Ishikawa (cell line): ENCODE results near the gene SIRT5.

Experiments
- CEBPB ChIP-seq: IDR thresholded peaks from 2 replicates; pipeline ENCODE4 v1.6.1; 2012
- CREB1 ChIP-seq: IDR thresholded peaks from 2 replicates; pipeline ENCODE4 v1.6.1; 2012; ENCODE audit warnings: low read depth
- EGR1 ChIP-seq: IDR thresholded peaks from 2 replicates; pipeline ENCODE4 v1.6.1; 2012
- EP300 ChIP-seq: IDR thresholded peaks from 2 replicates; pipeline ENCODE4 v1.6.1; 2012; ENCODE audit warnings: borderline replicate concordance
- FOXM1 ChIP-seq: IDR thresholded peaks from 2 replicates; pipeline ENCODE4 v1.6.1; 2012; ENCODE audit warnings: low read depth, borderline replicate concordance
- NFIC ChIP-seq: IDR thresholded peaks from 2 replicates; pipeline ENCODE4 v1.6.1; 2012
- RAD21 ChIP-seq: IDR thresholded peaks from 2 replicates; pipeline ENCODE4 v1.6.1; 2012; ENCODE audit warnings: low read depth
- TAF1 ChIP-seq: IDR thresholded peaks from 2 replicates; pipeline ENCODE4 v1.6.1; 2012; ENCODE audit warnings: low read depth, mild to moderate bottlenecking
- TCF12 ChIP-seq: IDR thresholded peaks from 2 replicates; pipeline ENCODE4 v1.6.1; 2012; ENCODE audit warnings: low read depth
- TEAD4 ChIP-seq: IDR thresholded peaks from 2 replicates; pipeline ENCODE4 v1.6.1; 2012
- YY1 ChIP-seq: IDR thresholded peaks from 2 replicates; pipeline ENCODE4 v1.6.1; 2012; ENCODE audit warnings: low read depth
- ZBTB7A ChIP-seq: IDR thresholded peaks from 2 replicates; pipeline ENCODE4 v1.6.1; 2012; ENCODE audit warnings: low read depth
- TF ChIP-seq, protein P1 (sequence below): IDR thresholded peaks from 2 replicates; pipeline ENCODE4 v1.6.1; 2012; ENCODE audit warnings: low read depth, mild to moderate bottlenecking
- TF ChIP-seq, protein P2 (sequence below): IDR thresholded peaks from 2 replicates; pipeline ENCODE4 v1.6.1; 2012
- TF ChIP-seq, protein P3 (sequence below): IDR thresholded peaks from 2 replicates; pipeline ENCODE4 v1.6.1; 2012

The SIRT5 gene

DNA sequence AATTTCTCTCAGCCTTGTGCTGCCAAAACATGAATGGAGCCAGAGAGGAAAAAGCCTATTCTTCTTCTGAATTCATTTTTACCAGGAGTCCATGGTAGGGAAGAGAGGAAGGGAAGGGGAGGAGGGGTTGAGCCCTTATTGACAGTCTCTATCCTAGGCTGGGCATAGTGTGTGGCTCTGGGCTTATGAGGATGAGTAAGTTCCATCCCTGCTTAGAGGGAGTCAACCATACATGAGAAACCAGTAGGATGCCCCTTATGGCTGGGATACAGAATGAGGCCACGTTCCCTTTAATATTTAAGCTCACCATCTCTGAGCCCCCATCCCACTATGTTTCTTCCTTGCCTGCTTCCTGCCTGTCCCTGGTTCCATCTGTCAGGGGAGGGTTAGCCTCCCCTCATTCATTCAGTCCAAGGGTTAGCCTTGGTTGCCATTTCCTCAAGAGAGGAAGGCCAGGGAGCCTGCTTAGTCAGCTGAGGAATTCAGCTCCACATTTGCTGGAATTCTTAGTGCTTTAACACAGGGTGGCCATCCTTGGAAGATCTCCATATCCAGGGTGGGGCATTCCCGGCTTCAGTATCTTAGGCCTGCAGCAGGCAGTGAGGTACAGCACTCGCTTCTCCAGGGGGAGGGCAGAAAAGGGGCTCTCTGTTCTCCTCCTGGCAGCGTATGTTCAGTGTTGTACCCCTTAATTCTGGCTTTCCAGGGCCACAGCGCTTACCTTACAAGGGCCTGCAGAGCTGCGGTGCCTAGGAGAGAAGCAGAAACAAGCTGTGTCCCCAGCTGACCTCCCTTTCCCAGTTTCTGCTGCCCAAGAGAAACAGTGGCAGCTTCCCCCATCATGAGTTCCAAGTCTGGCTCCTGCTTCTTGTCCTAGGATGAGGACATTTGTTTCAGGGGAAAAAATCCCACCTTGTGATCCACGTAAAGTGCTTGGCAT lies 12.5 kb downstream of the SIRT5 start:
- TF ChIP-seq ZBTB7A (no peak), CEBPB (no peak), TCF12 (no peak), EGR1 (no peak), EP300 (no peak)
- TF ChIP-seq, protein P1, sequence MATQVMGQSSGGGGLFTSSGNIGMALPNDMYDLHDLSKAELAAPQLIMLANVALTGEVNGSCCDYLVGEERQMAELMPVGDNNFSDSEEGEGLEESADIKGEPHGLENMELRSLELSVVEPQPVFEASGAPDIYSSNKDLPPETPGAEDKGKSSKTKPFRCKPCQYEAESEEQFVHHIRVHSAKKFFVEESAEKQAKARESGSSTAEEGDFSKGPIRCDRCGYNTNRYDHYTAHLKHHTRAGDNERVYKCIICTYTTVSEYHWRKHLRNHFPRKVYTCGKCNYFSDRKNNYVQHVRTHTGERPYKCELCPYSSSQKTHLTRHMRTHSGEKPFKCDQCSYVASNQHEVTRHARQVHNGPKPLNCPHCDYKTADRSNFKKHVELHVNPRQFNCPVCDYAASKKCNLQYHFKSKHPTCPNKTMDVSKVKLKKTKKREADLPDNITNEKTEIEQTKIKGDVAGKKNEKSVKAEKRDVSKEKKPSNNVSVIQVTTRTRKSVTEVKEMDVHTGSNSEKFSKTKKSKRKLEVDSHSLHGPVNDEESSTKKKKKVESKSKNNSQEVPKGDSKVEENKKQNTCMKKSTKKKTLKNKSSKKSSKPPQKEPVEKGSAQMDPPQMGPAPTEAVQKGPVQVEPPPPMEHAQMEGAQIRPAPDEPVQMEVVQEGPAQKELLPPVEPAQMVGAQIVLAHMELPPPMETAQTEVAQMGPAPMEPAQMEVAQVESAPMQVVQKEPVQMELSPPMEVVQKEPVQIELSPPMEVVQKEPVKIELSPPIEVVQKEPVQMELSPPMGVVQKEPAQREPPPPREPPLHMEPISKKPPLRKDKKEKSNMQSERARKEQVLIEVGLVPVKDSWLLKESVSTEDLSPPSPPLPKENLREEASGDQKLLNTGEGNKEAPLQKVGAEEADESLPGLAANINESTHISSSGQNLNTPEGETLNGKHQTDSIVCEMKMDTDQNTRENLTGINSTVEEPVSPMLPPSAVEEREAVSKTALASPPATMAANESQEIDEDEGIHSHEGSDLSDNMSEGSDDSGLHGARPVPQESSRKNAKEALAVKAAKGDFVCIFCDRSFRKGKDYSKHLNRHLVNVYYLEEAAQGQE: no peak
- TF ChIP-seq, protein P2, sequence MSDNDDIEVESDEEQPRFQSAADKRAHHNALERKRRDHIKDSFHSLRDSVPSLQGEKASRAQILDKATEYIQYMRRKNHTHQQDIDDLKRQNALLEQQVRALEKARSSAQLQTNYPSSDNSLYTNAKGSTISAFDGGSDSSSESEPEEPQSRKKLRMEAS: no peak
- TF ChIP-seq, protein P3, sequence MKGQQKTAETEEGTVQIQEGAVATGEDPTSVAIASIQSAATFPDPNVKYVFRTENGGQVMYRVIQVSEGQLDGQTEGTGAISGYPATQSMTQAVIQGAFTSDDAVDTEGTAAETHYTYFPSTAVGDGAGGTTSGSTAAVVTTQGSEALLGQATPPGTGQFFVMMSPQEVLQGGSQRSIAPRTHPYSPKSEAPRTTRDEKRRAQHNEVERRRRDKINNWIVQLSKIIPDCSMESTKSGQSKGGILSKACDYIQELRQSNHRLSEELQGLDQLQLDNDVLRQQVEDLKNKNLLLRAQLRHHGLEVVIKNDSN: no peak

DNA sequence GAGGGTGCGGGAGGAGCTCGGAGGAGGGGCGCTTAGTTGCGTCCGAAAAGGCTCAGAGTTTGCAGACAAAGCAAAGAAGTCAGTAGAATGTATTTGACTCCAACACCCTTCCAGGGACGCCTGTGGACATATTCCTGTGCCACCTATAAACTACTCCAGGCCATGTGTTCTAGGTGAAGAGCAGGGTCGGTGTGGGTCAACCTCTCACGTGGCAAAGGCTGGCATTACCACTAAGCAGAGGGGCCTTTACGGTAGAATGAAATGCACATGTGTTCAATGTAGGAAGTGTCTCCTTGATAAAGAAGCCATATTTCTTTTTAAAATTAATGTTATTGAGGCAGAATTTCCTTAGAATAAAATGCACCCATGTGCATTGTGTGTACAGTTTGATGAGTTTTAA lies 15.4 kb downstream of the SIRT5 start:
- TF ChIP-seq RAD21: no peak
- TF ChIP-seq, protein P3: no peak
- TF ChIP-seq TEAD4: no peak
- no peak for TF ChIP-seq EGR1
- no peak for TF ChIP-seq ZBTB7A
- no peak for TF ChIP-seq YY1
- TF ChIP-seq EP300: no peak

DNA sequence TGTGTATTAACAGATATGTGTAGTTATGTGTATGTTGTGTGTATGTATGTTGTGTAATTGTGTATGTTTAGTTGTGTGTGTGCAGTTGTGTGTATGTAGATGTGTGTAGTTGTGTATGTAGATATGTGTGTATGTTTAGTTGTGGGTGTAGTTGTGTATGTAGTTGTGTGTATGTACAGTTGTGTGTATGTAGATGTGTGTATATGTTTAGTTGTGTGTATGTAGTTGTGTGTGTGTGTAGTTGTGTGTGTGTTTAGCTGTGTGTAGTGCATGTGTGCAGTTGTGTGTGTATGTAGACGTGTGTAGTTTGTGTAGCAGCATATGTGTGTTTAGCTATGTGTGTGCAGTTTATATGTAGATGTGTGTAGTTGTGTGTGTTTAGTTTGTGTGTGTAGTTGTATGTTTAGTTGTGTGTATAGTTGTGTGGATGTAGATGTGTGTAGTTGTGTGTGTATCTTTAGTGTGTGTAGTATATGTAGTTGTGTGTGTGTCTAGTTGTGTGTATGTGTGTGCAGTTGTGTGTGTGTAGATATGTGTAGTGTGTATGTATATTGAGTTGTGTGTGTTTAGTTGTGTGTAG lies 16.3 kb downstream of the SIRT5 start:
- TF ChIP-seq ZBTB7A: no peak
- TF ChIP-seq FOXM1: no peak
- no peak for TF ChIP-seq YY1
- TF ChIP-seq TEAD4: no peak
- TF ChIP-seq EGR1: no peak
- TF ChIP-seq CEBPB: no peak
- no peak for TF ChIP-seq NFIC
- no peak for TF ChIP-seq TCF12
- TF ChIP-seq RAD21: no peak

DNA sequence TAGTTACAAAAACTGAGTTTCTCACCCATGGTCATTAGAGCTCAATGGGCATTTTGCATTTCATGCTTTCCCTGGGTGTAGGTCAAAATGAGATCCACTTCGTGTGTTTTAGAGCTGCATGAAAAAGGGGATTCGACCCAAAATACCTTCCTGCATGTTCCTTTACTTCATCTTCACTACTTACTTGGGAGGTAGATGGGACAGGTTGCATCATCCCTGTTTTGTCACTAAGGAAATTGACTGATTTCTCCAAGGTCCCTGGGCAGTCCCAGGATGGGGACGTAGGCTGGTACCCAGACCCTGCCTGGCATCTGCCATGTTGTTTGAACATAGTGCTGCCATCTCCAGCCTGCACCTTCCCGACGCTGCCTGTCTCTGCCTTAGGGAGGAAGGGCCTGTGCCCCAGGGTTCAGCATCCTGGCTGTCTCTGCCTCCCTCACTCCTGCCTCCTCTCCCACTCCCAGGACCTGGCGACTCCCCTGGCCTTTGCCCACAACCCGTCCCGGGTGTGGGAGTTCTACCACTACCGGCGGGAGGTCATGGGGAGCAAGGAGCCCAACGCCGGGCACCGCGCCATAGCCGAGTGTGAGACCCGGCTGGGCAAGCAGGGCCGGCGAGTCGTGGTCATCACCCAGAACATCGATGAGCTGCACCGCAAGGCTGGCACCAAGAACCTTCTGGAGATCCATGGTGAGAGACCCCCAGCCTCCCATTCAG lies 17.0 kb downstream of the SIRT5 start:
- TF ChIP-seq, protein P3: no peak
- TF ChIP-seq TAF1 (no peak), RAD21 (no peak), EP300 (no peak), TCF12 (no peak), EGR1 (no peak), CEBPB (no peak), FOXM1 (no peak), CREB1 (no peak), TEAD4 (no peak), NFIC (no peak), ZBTB7A (no peak), YY1 (no peak)
- TF ChIP-seq, protein P2: no peak
- TF ChIP-seq, protein P1: no peak

DNA sequence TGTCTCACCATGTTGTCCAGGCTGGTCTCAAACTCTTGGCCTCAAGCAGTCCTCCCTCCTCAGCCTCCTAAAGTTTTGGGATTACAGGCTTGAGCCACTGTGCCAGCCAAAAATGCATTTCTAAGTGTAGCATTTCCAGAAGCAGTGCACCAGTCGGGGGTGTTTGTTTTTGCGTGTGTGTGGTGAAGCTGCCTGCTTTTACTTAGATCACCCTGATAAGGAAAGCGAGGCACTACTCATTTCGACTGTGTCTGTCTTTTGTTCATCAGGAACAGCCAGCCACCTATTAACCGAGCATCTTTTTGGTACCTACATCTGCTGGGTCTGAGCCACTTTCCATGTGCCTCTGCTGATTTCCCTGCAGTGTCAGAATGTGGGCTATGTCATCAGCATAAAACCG lies 18.7 kb downstream of the SIRT5 start:
- no peak for TF ChIP-seq ZBTB7A
- no peak for TF ChIP-seq FOXM1
- no peak for TF ChIP-seq EP300
- TF ChIP-seq, protein P1: no peak
- TF ChIP-seq TAF1: no peak
- no peak for TF ChIP-seq EGR1
- TF ChIP-seq CREB1: no peak
- TF ChIP-seq TCF12: no peak
- no peak for TF ChIP-seq NFIC
- no peak for TF ChIP-seq RAD21
- TF ChIP-seq, protein P2: no peak
- no peak for TF ChIP-seq CEBPB
- no peak for TF ChIP-seq YY1
- TF ChIP-seq, protein P3: no peak
- TF ChIP-seq TEAD4: no peak
